ENCODE measurements around the gene EEPD1.

GRCh38 chr7:36186359-36187121 lies 33.5 kb downstream of the EEPD1 start:
- TF ChIP-seq POLR2A (IDR thresholded peaks at IDR 0.05; ENCODE audit: low read length) (no peak), CTCF (IDR thresholded peaks at IDR 0.05) (no peak), CHD2 (IDR thresholded peaks at IDR 0.05; ENCODE audit: low read length, partially characterized antibody) (no peak), HEYL (CRISPR knock-in tag; IDR thresholded peaks at IDR 0.05) (no peak), ESRRA (IDR thresholded peaks at IDR 0.05; ENCODE audit: borderline replicate concordance, low read length) (no peak), CBX8 (IDR thresholded peaks at IDR 0.05) (no peak), USF2 (IDR thresholded peaks at IDR 0.05) (no peak)
